CD4-positive, alpha-beta T cell treated with Interleukin-2 at 100 ng/mL for 4 hours (primary cell): ENCODE results near the gene MTMR10.

ENCODE experiments used
- DNase-seq: peaks from one replicate; pipeline ENCODE4 v3.0.0-alpha.2; 2020; ENCODE audit warnings: low spot score

MTMR10 gene

GRCh38 chr15:31012455-31012854 lies 21.0 kb upstream of the MTMR10 start:
- no peak for DNase-seq

- no peak for DNase-seq
These were observed 18.6 kb upstream of the MTMR10 start for GRCh38 chr15:31010036-31010435.

- DNase-seq, result no peak
These were observed 14.2 kb upstream of the MTMR10 start for GRCh38 chr15:31005660-31006059.

GRCh38 chr15:31004220-31004733 lies 12.8 kb upstream of the MTMR10 start:
- peak; percentile 11 for DNase-seq

GRCh38 chr15:31001702-31002101 lies 10.3 kb upstream of the MTMR10 start:
- no peak for DNase-seq

GRCh38 chr15:30999729-31000128 lies 8.3 kb upstream of the MTMR10 start:
- DNase-seq, result no peak

- DNase-seq, result no peak
These were observed 5.8 kb upstream of the MTMR10 start for GRCh38 chr15:30997270-30997669.

GRCh38 chr15:30992249-30992864 lies 929 bp upstream of the MTMR10 start:
- DNase-seq, result no peak

- DNase-seq, result no peak
These were observed 778 bp downstream of the MTMR10 start for GRCh38 chr15:30990446-30991254.

- DNase-seq, result no peak
These were observed 1.4 kb downstream of the MTMR10 start for GRCh38 chr15:30990036-30990435.

- DNase-seq, result no peak
These were observed 6.3 kb downstream of the MTMR10 start for GRCh38 chr15:30985081-30985531.

GRCh38 chr15:30984542-30984941 lies 6.9 kb downstream of the MTMR10 start:
- no peak for DNase-seq

- DNase-seq, result no peak
These were observed 7.3 kb downstream of the MTMR10 start for GRCh38 chr15:30984118-30984517.

GRCh38 chr15:30979457-30979856 lies 12.0 kb downstream of the MTMR10 start:
- no peak for DNase-seq

GRCh38 chr15:30978328-30978727 lies 13.1 kb downstream of the MTMR10 start:
- DNase-seq, result no peak

GRCh38 chr15:30974112-30974511 lies 17.3 kb downstream of the MTMR10 start:
- DNase-seq, result no peak

- no peak for DNase-seq
These were observed 18.0 kb downstream of the MTMR10 start for GRCh38 chr15:30973379-30973778.

- DNase-seq, result no peak
These were observed 21.7 kb downstream of the MTMR10 start for GRCh38 chr15:30969724-30970123.

- DNase-seq, result no peak
These were observed 27.7 kb downstream of the MTMR10 start for GRCh38 chr15:30963681-30964080.

- peak; percentile 4 for DNase-seq
These were observed 28.8 kb downstream of the MTMR10 start for GRCh38 chr15:30962659-30963058.

- no peak for DNase-seq
These were observed 29.3 kb downstream of the MTMR10 start for GRCh38 chr15:30962079-30962478.

- DNase-seq, result no peak
These were observed 33.2 kb downstream of the MTMR10 start for GRCh38 chr15:30958219-30958618.
